Activated CD4-positive, CD25-positive, alpha-beta regulatory T cell treated with anti-CD3 and anti-CD28 coated beads, Interleukin-2, amount 50 U/mL, for 24 hours (primary cell): ENCODE results near the gene MSRB3.

Experiments used
- ATAC-seq, 2 donors: fragments of 150-1000 bp; cut with Tn5 transposase; one replicate each; pipeline ENCODE4 v1.10.0; 2021; ENCODE audit warnings: mild to moderate bottlenecking in 1 of 2, moderate library complexity in 1 of 2

The MSRB3 gene

GRCh38 chr12:65327207-65328076, 49.0 kb downstream of the MSRB3 start:
- no peak for ATAC-seq

DNA sequence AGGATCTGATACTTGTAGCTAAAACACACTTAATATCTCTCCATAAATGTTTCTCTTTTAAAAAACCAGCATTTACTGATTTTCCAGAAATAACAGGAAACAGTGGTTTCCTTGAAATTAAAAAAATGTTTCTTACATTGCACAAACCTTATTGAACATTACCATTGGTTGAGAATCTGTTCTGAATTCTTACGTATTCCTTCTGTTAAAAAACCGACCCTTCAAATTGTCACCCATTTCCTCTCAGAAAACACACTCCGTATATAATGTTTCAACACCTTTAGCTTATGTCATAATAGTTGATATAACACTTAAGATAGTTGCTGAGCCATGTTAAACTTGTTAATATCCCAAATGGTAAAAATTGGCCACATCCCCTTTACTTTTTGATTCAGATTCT, 51.2 kb downstream of the MSRB3 start:
- ATAC-seq: no peak

DNA sequence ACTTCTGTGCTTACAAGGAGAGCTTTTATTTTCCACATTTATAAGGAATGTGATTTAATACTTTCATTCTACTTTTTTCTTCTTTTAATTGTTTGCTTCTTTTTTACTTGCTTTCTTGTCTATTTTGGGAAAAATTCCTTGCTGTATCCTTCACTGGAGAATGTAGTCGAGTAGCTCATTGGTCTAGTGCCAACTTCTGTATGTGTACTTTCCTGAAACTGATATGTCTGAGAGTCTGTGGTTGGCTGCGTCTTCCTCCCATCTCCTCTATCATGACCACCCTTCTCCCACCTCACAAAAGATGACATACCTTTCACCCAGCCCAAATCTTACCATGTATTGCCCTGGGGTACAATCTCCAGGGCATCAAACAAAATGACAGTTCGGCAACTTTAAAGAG, 51.8 kb downstream of the MSRB3 start:
- no peak for ATAC-seq

GRCh38 chr12:65331456-65331855, 53.0 kb downstream of the MSRB3 start:
- no peak for ATAC-seq

GRCh38 chr12:65333649-65334048, 55.2 kb downstream of the MSRB3 start:
- no peak for ATAC-seq

DNA sequence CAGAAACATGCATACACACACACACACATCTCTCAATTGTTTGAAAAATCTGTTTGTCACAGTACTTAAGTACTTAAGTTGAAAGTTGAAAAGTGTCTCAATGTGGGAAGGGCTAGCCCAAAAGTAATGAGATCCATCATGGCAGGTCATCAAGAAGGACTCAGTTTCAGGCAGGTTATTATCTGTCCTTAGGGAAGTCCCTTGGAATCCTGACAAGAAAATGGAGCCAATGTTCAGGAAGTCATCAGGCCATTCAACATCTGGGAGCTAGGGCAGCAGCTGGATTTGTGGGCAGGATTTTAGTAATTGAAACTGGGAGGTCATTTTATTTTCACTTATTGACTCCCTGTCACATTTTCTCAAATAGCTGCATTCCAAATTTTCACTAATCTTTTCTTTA, 56.0 kb downstream of the MSRB3 start:
- no peak for ATAC-seq

- no peak for ATAC-seq
Measured at GRCh38 chr12:65335021-65335714, 56.7 kb downstream of the MSRB3 start.

- ATAC-seq: no peak
Measured at GRCh38 chr12:65335981-65336380, 57.5 kb downstream of the MSRB3 start.

DNA sequence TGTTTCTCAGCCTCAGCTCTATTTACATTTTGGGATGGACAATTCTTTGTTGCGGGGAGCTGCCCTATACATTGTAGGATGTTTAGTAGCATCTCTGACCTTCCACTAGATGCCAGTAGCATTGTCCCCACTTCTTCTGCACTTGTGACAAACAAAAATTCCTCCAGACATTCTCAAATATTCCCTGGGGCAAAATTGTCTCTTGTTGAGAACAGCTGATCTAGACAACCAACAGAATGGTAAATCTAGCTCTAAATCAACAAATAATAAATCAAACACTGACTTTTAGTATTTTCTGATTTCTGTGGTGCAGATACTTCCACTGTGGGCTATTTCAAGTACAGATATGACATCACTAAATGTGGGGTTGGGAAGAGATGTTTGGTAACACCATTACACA, 60.7 kb downstream of the MSRB3 start:
- no peak for ATAC-seq

- ATAC-seq: no peak
Measured at GRCh38 chr12:65343230-65343629, 64.7 kb downstream of the MSRB3 start.

GRCh38 chr12:65343801-65344200, 65.3 kb downstream of the MSRB3 start:
- ATAC-seq: no peak

DNA sequence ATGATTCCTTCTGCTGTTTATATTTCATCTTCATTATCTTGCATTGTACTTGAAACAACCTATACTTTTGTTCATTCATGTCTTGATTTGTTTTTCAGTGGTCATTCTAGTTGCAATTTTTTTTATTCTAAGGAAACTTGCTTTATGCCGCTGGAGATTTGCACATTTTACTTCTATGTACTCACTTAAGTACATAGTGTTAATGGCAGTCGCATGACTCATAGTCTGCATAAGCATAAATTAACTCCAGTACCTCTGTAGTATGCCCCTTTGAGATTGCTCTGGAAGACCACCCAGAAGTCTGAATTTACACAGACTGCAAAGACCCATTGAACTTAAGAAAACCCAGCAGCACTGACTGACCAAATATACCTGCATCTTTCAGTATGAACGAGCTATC, 77.0 kb downstream of the MSRB3 start:
- no peak for ATAC-seq

DNA sequence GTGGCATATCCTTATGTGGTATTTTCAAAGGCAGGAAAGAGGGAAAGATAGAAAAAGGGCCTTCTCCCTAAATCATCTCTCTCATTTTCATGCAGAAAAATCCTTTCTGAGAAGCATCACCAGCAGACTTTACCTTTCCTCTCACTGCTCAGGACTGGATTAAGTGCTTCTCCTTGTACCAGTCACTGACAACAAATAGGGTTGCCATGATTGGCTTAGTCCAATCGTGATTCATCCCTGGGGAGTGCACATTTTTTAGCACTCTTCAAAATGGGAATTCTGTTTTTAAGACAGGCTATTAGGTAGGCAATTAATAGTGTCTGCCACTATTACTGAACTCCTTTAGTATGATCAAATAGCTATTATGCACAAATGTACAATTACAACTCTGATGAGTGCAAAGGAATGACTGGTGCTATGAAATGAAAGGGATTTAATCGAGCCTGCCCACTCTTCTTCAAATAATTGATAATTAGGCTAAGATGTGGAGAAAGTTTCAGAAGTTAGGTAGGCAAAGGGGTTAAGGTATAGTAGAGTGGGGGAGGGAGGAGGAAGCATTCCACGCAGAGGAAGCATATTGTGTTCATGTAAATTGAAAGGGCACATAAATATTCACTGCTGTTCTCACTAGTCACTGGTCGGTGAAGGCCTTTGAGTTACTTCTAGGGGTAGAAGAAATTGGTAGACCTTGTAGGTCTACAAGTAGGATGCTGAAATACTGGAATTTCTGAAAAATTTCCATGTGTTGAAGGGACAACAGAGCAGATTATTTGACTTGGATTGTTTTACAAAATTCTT, 84.0 kb downstream of the MSRB3 start:
- no peak for ATAC-seq

GRCh38 chr12:65364046-65364445, 85.6 kb downstream of the MSRB3 start:
- ATAC-seq: no peak

GRCh38 chr12:65367396-65367795, 88.9 kb downstream of the MSRB3 start:
- no peak for ATAC-seq

DNA sequence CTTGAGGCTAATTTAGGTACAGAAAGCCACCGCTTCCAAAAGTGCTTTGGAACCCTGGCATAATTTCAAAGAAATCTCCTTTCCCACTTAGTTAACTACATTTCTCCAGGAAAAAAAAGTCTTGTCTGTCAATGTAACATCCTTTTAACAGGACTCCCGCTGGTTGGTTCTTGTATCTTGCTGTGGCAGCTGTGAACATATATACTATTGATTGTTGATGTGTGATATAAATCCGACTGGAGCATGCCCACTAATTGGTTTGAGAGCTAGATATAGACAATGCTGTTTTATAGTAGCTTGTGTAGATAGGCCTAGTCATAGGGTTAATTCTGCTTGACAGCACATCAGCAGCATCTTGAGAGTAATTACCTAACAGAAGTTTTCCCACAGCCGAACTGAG, 89.6 kb downstream of the MSRB3 start:
- no peak for ATAC-seq

GRCh38 chr12:65372574-65372973, 94.1 kb downstream of the MSRB3 start:
- no peak for ATAC-seq

DNA sequence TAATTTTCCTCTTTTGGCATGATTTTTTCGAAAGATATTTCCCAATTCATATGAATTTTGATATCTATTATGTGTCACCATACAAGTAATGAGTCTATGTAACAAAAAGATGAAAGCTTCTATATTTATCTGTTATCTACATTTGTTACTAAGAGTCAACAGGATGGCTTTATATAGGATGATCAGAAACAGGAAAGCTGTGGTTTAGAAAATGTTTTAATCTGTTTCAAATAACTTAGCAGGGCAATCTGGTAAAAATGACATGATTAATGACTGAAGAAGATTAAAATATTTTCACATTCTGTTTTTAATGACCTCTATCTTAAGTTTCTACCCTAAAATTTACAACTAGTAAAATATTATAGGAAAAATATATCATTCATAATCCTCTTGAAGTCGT, 105.8 kb downstream of the MSRB3 start:
- no peak for ATAC-seq

- ATAC-seq: no peak
Measured at GRCh38 chr12:65387396-65387795, 108.9 kb downstream of the MSRB3 start.

GRCh38 chr12:65389436-65389835, 111.0 kb downstream of the MSRB3 start:
- no peak for ATAC-seq

- ATAC-seq: no peak
Measured at GRCh38 chr12:65391711-65392110, 113.2 kb downstream of the MSRB3 start.

DNA sequence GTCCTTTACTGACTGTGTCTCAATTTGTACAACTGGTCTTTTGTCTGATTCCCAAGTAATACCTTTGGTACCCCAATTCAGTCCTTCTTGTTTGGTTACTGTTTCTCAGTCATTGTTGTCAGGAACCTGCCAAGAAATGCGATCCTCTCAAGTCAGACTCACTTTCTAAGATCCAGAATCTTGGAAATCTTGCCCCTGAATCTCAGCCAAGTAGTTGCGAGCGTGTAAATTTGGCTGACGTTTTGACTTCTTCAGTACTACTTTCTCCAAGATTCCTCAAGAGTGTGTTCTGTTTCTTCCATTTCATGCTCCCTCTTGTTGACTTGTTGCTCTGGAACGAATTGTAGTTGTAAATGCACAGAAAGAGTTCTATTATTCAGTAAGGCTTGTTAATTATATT, 114.0 kb downstream of the MSRB3 start:
- no peak for ATAC-seq

DNA sequence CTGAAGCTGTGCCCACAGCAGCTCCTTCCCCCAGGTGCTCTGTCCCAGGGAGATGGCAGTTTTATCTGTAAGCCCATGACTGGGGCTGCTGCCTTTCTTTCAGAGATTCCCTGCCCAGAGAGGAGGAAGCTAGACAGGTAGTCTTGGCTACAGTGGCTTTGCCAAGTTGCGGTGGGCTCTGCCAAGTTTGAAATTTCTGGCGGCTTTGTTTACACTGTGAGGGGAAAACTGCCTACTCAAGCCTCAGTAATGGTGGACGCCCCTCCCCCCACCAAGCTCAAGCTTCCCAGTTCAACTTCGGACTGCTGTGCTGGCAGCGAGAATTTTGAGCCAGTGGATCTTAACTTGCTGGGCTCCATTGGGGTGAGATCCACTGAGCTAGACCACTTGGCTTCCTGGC, 124.7 kb downstream of the MSRB3 start:
- ATAC-seq: no peak
